NCI-H187 treated with DMSO at 0.1 percent for 48 hours (cell line): ENCODE data around the gene KRT40.

Experiments
- DNase-seq: peaks from one replicate; lab custom pipeline; 2025; lab: John Stamatoyannopoulos, UW

KRT40 gene

DNA sequence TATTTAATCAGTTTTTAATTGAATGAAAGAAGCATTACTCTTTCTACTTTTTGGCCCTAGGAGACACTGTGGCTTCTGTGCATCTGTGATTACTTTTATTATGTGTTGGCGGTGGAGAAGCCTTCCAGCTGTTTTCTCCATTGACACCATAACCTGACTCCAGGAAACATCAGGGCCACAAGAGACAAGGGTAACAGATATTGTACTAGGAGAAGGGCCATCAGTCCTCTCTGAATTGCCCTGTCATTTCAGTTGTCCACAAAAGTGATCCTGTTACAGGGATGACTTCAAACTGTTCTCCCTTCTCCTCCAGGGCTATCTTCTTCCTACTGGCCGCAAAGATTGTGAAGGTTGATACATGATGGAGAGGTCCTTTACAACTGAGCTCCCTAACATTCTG, 32.0 kb downstream of the KRT40 start:
- DNase-seq, result no peak

DNA sequence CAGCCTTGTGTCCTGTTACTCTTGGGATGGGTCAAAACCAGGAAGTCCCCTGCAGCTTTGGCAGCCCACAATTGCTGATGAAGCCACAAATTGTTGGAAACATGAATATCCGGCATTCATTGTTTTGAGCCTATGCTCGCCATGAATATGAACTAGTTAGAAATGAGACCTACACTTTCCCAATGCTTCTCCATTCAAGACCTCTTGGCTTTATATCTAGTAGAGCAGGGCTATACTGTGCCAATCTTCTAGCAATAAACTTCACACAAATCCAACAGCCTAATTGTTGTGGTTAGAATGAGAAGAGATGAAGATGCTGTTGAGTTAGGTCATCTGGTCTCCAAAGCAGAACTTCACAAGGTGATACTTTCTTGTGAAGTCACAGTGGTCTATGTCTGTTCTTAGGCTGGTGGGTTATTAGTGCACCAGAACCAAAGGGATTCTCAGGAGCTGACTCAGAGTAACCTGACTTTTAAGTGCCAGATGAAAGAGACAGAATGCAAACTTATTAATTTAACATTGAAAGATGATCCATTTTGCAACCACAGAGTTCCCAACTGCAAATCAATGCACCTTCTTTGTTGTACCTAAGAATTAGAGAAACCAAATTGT, 33.0 kb downstream of the KRT40 start:
- DNase-seq, result no peak

- no peak for DNase-seq
Measured at GRCh38 chr17:40950176-40950575, 34.0 kb downstream of the KRT40 start.

DNA sequence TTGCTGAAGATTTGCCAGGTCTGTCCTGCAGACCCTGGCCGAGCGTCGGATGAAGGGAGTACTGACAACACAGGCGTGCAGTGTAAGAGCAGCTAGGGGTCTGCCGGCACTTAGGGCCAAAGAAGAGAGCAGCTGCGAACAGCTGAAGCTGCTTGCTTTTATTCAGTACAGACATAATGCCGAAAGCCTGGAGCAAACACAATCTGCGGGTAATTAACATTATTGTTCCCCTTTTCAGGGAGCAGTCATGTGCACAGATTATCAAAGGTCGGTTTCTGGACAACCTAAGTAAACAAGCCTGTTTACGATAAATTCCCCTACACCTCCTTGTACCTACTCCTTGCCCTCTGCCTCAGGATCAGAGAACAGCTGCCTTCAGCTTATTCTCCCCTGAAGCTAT, 34.7 kb downstream of the KRT40 start:
- no peak for DNase-seq

GRCh38 chr17:40947929-40948328, 36.2 kb downstream of the KRT40 start:
- DNase-seq, result no peak

GRCh38 chr17:40945414-40945813, 38.7 kb downstream of the KRT40 start:
- no peak for DNase-seq

DNA sequence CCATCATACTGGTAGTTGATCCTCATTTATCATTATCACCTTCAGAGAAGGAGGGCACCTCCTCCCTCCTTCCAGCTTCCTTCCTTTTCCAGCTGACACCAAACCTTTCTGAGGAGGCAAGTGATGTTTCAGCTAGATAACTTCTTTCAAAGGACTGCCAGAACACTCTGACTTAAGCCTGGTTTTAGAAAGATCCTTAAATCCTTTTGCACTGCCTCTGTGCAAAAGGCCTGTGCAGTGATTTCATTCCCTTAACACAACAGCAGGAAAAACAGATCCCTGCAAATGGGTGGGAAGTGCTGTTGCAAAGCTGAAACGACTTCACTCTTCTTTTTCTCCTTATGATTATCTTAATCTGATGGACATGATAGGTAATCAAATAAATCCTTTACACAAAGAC, 39.6 kb downstream of the KRT40 start:
- no peak for DNase-seq

- DNase-seq, result no peak
Measured at GRCh38 chr17:40942553-40942952, 41.6 kb downstream of the KRT40 start.

- DNase-seq, result no peak
Measured at GRCh38 chr17:40940266-40940665, 43.9 kb downstream of the KRT40 start.

DNA sequence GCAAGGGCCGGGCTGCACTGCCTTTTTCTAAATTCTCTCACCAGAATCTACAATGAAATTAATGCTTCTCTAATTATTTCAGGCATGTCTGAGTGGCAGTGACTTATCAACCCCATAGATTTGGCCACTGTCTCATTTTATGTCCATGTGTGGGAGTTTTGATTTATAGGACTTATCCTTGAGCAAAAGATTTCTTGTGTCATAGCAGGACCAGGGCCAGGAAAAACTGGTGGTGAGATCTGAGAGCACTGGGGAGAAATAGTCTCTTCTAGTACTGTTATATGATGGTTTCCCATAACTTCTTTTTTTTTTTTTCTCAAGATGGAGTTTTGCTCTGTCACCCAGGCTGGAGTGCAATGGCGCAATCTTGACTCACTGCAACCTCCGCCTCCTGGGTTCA, 45.1 kb downstream of the KRT40 start:
- no peak for DNase-seq

DNA sequence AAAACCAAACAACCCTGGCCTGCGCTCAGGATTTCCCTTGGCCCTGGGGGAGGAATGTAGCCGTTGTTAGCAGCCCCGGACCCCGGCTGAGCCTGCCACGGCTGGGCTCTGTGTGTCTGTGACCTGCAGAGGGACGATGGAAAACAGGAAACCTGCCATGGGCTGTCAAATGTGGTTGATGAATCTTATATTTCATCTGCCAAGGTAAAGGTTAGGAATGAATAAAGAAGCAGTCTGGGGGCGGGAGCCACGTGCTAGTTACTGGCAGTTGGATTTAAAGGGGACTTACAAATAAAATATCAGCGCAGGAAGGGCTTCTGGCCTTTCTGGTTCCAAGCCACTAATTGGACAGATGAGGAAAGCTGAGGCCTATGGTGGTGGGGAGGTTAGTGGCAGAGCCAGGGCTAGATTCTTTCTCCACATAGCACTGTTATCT, 46.7 kb downstream of the KRT40 start, which contains the start of gene KRT23:
TSS of gene KRT23 (minus strand) at position 263 of the 436 bp plus-strand sequence. CDS start 1,043 bp downstream, outside the sequence.
- DNase-seq, result no peak

DNA sequence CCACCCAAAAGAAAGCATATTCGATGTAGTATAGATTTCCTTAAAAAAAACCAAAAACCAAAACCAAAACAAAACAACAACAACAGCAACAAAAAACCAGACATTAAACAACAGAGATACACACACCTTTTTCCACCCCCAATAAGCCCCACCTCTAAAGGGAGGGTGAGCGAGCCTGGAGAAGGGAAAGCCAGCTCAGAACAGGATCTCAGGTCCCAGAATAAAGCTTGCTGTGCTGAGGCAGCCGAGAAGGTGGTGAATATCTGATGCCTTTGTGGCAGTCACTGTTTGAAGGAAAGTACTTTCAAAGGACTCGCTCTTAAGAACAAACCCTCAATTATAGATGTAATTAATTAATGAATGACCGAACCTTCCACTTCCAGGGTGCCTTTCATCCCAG, 47.1 kb downstream of the KRT40 start:
- DNase-seq, result no peak

DNA sequence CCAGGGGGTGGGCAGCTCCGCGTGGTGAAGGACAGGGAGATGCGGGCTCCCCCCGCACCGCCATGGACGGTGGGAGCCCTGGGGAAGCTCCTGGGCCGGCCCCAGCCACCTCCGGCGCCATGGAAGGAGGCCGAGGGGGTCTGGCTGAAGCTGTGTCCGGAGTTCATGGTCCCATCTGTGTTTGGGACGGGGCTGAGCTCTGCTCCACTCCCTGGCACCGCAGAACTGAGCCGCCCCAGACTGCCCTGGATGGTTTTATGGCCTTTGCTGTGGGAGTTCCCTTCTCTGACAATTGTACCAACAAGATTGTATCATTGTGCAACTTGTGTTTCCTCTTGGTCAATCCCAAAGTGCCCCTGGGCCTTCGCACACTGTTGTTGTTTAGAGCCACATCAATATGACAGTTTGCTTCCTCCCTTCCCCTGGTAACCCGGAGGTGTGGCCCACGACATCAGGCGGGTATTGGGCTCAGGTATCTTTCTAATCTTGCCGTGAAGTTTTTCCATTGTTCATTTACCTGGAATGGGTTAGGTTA, 47.6 kb downstream of the KRT40 start:
- DNase-seq, result no peak

DNA sequence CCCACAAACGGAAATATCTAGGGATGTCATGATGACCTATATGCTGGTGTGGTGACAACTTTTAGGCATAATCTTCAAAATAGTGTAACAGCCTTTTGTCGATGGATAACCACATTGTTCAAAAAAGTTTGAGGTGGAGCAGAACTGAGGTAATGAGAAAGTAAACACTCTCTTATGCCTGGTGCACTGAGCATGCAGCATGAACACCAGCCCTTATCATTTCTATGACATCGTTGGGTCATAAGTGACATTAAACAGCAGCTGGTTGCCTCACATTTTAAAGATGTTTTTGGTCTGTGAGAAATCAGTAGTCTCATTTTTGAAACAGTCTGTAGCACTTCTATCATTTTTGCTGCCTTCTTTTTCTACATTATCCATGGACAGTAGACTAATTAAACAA, 48.5 kb downstream of the KRT40 start:
- DNase-seq, result no peak

GRCh38 chr17:40932608-40933007, 51.5 kb downstream of the KRT40 start:
- no peak for DNase-seq

DNA sequence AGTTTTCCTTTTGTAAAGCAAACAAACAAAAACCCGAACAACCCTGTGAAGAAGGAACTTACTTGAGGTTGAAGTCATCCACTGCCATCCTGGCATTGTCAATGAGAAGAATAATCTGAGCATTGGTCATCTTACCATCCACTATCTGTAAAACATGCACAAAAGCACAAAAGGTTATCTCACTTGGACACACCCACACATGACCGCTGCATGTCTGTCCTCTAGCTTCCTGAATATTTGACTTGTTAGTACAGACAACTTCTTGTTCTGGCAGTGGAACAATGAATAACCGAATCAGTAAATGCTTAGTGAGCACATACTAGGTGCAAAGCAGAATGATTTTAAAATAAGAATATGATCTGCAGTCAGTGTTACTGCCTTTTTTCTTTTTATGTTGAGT, 52.8 kb downstream of the KRT40 start:
- no peak for DNase-seq
